Fibroblast of mammary gland (primary cell): ENCODE results near the gene DDX6.

ENCODE experiments used
- DNase-seq: peaks from one replicate; pipeline ENCODE4 v3.0.0-alpha.2; 2010; ENCODE audit warnings: low read depth
- H3K4me3 ChIP-seq: 2 replicates; pipeline ENCODE4 v1.5.1; 2011; ENCODE audit warnings: low read depth, mild to moderate bottlenecking, low read length, moderate library complexity; ENCODE audit not compliant: control insufficient read depth
- CTCF ChIP-seq: conservative IDR thresholded peaks from 2 replicates; pipeline ENCODE4 v1.5.1; 2011; ENCODE audit warnings: low read depth, low read length, inconsistent platforms; ENCODE audit not compliant: control insufficient read depth, insufficient read depth

Gene DDX6

GRCh38 chr11:118757876-118758399, 33.0 kb downstream of the DDX6 start:
- TF ChIP-seq CTCF = no peak
- DNase-seq = no peak
- no peak overlapping the region for H3K4me3 ChIP-seq

- no peak for DNase-seq
- TF ChIP-seq CTCF = no peak
- H3K4me3 ChIP-seq = no peak overlapping the region
Observed at GRCh38 chr11:118752654-118753053, 38.3 kb downstream of the DDX6 start.

- DNase-seq = no peak
- TF ChIP-seq CTCF = no peak
- H3K4me3 ChIP-seq = no peak overlapping the region
Observed at GRCh38 chr11:118749429-118749828, 41.5 kb downstream of the DDX6 start.

GRCh38 chr11:118748056-118748455, 42.9 kb downstream of the DDX6 start:
- H3K4me3 ChIP-seq = no peak overlapping the region
- TF ChIP-seq CTCF = no peak
- DNase-seq = no peak

GRCh38 chr11:118746988-118747585, 43.9 kb downstream of the DDX6 start:
- H3K4me3 ChIP-seq = no peak overlapping the region
- TF ChIP-seq CTCF = no peak
- no peak for DNase-seq

- DNase-seq = peak; percentile 59
- TF ChIP-seq CTCF = no peak
- H3K4me3 ChIP-seq = no peak overlapping the region
Observed at GRCh38 chr11:118744046-118744445, 46.9 kb downstream of the DDX6 start.
